ENCODE measurements around the gene LPIN2.
"Not testable (repeated sequence)": the region's sequence is repeated elsewhere in the genome, so short reads cannot be mapped to it uniquely, and the experiment has no call there.

The LPIN2 gene, protein sequence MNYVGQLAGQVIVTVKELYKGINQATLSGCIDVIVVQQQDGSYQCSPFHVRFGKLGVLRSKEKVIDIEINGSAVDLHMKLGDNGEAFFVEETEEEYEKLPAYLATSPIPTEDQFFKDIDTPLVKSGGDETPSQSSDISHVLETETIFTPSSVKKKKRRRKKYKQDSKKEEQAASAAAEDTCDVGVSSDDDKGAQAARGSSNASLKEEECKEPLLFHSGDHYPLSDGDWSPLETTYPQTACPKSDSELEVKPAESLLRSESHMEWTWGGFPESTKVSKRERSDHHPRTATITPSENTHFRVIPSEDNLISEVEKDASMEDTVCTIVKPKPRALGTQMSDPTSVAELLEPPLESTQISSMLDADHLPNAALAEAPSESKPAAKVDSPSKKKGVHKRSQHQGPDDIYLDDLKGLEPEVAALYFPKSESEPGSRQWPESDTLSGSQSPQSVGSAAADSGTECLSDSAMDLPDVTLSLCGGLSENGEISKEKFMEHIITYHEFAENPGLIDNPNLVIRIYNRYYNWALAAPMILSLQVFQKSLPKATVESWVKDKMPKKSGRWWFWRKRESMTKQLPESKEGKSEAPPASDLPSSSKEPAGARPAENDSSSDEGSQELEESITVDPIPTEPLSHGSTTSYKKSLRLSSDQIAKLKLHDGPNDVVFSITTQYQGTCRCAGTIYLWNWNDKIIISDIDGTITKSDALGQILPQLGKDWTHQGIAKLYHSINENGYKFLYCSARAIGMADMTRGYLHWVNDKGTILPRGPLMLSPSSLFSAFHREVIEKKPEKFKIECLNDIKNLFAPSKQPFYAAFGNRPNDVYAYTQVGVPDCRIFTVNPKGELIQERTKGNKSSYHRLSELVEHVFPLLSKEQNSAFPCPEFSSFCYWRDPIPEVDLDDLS

GRCh38 chr18:3013024-3013804 is at the start of gene LPIN2:
Gene LPIN2 (minus strand): TSS chr18:3013144. CDS start chr18:2960840, 52,304 bp downstream.
- peak; percentile 98 for DNase-seq

DNA sequence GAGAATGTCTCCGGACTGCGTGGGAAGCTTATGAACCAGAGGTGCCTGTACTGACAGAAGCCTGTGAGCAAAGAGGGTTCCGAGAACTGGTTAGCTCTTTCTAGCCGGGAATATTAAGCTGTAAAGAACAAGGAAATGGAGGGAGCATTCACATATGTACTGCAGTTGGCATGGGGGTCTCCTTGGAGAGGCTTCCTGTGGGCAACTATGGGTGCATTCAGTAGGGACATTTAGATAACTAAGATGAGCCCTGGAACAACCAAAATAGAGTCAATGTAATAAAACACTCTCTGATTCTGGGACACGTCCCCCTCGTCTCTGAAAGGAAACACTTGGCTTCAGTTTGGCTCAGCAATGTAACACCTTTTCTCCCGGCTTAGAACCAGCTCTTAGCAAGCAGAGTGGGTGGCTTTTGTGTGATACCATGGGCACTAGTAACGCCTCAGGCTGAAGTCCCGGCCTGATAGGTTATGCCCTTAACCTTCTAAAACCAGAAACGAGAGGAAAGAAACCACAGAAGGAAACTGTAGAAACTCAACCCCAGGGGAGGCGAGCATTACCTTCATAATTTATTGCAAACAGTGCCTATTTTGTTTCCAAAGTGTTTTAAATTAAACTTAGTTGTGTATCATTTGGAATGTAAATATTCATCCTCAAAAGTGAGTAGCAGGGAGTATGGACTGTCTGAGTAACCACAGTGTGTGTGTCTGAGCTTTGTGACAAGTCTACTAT is 48.8 kb upstream of the LPIN2 start:
- no peak for DNase-seq

DNA sequence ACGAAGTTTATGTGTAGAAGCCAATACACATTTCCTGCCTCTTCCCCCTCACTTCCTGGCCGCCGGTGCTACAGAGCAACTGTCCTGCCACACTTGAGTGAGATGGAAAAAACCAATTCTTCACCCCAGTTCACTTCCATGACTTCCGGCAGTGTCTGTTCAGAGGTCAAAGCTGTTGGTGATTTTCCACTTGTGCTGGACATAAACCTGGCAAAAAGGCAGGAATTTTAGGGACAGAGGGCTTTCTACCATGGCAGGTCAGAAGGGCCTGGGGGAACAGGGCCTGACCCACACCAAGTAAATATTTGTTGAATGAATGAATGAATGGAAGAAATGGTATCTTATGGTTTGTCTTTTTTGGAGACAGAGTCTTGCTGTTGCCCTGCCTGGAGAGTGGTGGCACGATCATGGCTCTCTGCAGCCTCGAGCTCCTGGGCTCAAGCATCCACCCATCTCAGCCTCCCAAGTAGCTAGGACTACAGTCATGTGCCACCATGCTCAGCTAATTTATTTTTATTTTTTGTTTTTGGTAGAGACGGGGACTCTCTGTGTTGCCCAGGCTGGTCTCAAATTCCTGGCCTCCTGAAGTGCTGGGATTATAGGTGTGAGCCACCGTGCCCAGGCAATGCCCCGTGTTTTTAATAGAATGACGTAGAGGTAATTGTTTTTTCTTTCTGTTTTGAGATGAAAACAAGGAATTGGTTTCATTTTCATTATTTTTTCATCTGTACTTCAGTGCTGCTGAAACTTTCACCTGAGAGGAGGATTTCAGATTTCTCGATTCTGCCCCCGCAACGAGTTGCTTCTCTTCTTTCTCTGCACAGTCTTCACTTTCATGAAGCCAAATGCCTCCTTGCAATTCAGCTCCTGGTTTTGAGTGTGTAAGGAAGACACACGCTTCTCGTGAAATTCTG is 48.0 kb upstream of the LPIN2 start:
- DNase-seq, result no peak

GRCh38 chr18:3059272-3059671 is 46.3 kb upstream of the LPIN2 start:
- no peak for DNase-seq

DNA sequence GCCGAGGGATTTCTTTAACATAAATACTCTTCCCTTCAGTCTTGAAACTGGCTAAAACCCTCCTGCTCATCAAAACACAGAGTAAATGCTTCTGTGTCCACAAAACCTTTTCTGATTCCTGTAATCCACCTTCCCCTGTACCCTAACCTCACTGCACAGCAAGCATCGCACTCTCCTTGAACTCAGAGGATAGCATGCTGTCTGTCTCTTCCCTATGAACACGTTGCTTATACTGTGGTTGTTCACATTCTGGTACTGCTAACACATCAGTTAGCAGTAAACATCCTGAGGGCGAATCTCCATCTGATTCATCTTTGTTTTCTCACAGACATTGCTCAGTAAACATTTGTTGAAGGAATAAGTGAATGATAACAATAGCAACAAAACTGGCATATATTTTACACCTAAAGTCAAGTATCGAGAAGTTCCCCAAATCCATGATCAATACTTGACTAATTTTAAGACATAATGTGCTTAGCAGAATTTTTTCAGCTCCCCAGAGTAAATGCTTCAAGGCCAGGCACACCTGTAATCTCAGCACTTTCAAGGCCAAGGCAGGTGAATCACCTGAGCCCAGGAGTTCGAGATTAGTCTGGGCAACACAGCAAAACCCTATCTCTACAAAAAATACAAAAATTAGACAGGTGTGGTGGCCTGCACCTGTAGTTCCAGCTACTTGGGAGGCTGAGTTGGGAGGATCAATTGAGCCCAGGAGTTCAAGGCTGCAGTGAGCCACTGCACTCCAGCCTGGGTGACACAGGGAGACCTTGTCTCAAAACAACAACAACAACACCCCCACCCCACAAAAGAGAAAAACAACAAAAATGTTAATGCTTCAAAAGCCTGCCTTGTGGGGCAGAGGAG is 45.6 kb upstream of the LPIN2 start:
- DNase-seq, result no peak

DNA sequence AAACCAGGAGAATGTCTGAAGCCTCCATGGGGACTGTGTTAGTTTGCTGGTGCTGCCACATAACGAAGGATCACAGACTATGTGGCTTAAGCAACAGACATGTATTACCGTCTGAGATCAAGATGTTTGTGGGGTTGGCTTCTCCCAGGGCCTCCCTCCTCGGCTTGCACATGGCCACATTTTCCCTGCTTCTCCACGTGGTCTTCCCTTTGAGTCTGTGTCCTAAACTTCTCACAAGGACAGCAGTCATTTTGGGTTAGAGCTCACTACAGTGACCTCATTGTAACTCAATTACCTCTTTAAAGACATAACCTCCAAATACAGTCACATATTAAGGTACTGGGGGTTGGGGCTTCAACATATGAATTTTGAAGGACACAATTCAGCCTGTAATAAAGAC is 44.6 kb upstream of the LPIN2 start:
- DNase-seq, result no peak

DNA sequence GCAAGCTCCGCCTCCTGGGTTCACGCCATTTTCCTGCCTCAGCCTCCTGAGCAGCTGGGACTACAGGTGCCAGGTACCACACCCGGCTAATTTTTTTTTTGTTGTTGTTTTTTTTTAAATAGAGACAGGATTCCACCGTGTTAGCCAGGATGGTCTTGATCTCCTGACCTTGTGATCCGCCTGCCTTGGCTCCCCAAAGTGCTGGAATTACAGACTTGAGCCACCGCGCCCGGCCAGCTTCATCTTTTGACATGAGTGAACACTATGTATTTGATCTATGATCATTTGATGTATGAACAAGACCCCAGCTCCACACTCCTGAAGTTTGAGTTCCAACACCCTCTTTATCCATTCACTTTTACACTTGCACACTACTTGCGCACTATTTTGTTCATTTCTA is 43.4 kb upstream of the LPIN2 start:
- DNase-seq, result no peak

DNA sequence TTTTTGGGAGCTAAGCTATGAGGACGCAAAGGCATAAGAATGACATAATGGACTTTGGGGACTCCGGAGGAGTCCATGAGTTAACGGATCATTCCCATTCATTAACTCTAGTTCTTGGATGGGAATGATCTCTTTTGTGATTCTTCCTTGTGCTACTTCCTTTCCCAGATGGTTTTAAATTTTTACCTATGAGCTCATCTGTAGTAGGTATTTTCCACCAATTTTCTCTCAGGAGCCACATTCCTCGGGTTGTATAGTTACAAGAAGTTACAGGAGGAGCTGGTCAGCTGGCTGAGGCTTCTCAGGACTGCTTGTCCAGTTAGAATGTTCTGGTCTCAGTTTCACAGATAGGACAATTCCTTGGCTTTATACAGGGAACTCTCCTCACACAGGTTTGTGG is 42.9 kb upstream of the LPIN2 start:
- no peak for DNase-seq

- no peak for DNase-seq
These were observed 42.3 kb upstream of the LPIN2 start for GRCh38 chr18:3055186-3055728.

GRCh38 chr18:3054780-3055179 is 41.8 kb upstream of the LPIN2 start:
- no peak for DNase-seq

DNA sequence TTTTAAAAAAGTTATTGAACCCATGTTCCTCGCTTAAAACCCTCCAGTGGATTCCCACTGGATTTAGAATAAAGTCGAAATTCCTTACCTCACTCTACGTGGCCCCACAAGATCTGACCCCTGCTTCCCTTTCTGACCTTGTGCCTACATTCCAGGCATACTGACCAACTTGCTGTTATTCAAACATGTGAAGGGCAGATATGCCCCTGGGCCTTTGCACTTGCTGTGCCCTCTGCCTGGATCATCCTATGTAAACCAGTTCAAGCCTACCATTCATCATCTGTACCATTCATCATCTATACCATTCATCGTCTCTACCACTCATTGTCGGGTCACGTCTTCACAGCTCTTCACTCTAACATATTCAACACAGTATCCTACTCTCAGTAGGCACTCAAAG is 41.3 kb upstream of the LPIN2 start:
- no peak for DNase-seq

- no peak for DNase-seq
These were observed 40.1 kb upstream of the LPIN2 start for GRCh38 chr18:3053081-3053480.

GRCh38 chr18:3052411-3052758 is 39.4 kb upstream of the LPIN2 start:
- DNase-seq, result no peak

DNA sequence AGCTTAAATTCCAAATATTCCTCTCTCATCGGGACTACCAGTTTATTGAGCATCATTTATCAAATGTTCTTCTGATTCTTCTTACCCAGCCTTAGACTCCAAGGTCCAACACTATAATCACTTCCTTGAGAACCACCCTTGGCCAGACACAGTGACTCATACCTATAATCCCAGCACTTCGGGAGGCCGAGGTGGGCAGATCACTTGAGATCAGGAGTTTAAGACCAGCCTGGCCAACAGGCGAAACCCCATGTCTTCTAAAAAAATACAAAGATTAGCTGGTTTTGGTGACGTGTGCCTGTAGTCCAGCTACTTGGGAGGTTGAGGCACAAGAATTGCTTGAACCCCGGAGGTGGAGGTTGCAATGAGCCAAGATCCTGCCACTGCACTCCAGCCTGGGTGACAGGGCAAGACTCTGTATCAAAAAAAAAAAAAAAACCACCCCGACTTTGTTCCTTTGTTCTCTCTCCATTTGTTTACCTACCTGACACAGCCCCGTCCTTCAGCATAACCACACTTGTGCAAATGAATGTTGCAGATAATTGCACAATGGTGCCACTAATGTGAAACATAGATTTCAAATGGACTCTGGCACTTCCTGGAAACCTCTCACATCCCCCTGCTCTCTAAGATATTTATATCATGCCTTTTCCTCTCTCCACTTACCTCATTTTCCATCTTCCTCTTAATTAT is 38.9 kb upstream of the LPIN2 start:
- DNase-seq, result peak; percentile 34

- DNase-seq, result not testable (repeated sequence)
These were observed 37.0 kb upstream of the LPIN2 start for GRCh38 chr18:3049897-3050454.

- DNase-seq, result no peak
These were observed 35.9 kb upstream of the LPIN2 start for GRCh38 chr18:3048820-3049349.

- DNase-seq, result peak; percentile 22
These were observed 35.2 kb upstream of the LPIN2 start for GRCh38 chr18:3048121-3048520.

DNA sequence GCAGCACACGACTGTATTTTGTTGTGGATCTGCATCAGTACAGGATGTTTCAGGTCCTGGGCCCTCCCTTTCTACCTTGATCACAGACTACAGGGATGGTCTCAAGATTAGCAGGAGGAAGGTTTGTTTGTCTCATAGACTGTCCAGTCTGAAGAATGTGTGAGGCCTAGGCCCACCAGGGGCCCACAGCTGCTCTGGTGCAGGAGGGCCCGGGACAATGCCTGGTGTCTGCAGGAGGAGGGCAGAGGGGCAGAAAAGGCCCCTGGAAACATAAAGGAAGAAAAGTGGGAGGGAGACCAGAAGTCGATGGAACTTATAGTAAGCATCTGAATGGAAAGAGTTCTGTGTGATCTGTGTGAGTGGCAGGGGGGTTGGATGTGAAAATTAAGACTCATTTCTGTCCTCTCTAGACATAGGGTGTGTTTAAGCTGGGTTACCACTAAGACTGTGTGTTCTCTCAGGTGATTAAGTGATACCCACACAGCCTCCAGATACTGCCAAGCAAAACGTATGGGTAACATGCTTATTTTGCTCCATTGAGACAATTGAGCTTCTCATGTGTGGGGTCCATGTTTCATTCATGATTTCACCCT is 33.4 kb upstream of the LPIN2 start:
- DNase-seq, result no peak
